HG02981 (cell line): ENCODE data around the gene NFATC1.
"Not testable (repeated sequence)": the region's sequence is repeated elsewhere in the genome, so short reads cannot be mapped to it uniquely, and the experiment has no call there.

Source experiments
- ATAC-seq: cut with Tn5 transposase; IDR thresholded peaks from one replicate; pipeline ENCODE4 v1.9.1; 2021; ENCODE audit warnings: mild to moderate bottlenecking, moderate library complexity; ENCODE audit not compliant: unreplicated experiment

The NFATC1 gene

GRCh38 chr18:79497638-79498081, 101.9 kb downstream of the NFATC1 start:
- ATAC-seq, result peak; percentile 94

GRCh38 chr18:79498662-79499061, 102.9 kb downstream of the NFATC1 start:
- ATAC-seq, result no peak

GRCh38 chr18:79501006-79501405, 105.3 kb downstream of the NFATC1 start:
- no peak for ATAC-seq

DNA sequence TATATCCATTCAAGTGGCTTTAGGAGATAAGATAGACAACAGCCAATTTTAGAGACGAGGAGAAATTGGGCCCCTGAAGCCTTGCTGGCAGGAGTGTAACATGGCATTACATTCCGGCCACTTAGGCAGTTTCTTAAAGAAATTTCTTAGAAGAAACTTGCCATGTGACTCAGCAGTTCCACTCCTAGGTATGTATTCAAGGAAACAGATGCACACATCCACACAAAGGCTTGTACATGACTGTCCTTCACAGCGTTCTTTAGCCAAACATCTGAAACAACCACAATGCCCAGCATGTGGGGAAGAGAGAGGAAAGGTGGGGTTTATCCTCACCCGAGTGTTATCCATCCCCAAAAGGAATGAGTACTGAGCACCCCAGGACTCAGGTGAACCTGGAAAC, 107.1 kb downstream of the NFATC1 start:
- ATAC-seq, result no peak

- ATAC-seq, result no peak
Observed at GRCh38 chr18:79503406-79503805, 107.7 kb downstream of the NFATC1 start.

DNA sequence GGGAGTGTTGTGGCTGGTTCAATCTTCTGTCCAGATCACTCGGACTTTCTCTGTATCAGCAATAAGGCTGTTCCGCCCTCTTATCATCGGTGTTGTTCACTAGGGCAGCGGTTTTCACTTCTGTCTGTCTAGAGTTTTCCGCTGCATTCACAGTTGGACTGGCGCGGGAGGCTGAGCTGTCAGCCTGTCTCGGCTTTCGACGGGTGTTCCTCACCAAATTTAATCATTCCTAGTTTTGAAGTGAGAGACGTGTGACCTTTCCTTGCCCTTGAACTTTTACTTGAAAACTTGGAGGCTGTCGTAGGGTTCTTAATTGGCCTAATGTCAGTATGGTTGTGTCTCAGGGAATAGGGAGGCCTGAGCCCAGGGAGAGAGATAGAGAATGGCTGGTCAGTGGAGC, 108.3 kb downstream of the NFATC1 start:
- ATAC-seq, result no peak

- ATAC-seq, result not testable (repeated sequence)
Observed at GRCh38 chr18:79504495-79504894, 108.8 kb downstream of the NFATC1 start.

DNA sequence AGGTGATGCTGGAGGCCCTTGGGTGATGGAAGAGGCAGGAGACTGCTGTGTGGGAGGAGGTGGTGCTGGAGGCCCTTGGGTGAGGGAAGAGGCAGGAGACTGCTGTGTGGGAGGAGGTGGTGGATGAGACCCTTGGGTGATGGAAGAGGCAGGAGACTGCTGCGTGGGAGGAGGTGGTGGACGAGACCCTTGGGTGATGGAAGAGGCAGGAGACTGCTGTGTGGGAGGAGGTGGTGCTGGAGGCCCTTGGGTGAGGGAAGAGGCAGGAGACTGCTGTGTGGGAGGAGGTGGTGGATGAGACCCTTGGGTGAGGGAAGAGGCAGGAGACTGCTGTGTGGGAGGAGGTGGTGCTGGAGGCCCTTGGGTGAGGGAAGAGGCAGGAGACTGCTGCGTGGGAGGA, 109.7 kb downstream of the NFATC1 start:
- ATAC-seq, result not testable (repeated sequence)

DNA sequence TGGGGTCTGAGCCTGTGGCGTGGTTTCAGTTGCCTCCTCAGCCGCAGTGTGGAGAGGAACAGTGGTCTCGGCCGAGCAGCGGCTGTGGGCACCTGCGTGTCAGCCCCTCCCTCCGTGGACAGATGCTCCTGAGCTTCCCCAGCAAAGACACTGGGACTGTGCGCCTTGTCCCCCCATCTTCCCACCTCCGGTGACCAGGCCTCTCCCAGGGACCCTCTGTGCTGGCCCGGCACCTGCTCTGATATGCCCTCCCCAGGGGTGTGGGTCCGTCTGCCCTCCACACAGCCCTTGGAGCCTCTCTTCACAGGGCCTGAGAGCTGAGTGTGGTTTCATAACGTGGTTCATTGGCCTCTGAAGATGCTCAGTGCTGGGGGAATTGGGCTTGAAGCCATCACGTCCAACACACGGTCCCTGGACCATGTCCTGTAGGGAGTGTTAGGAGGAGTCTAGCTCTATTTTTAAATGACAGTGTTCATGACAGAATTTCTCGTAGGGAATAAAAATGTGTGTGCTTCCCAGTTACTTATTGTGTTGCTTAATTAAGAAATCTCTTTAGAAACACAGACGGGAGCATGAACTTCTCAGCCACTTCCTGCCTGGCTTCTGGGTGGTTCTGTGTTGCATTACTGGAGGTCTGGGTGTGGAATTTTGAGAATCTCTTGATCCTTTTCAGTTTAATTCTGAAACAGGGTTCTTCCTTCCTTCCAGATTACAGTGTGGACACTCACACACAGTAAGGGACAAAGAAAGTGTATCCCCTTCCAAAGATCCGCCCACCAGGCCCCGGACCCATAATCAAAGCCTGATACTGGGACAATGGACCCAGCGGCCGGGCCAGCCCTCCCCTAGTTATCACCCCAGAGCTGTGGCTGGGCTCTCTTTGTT, 110.7 kb downstream of the NFATC1 start:
- ATAC-seq, result peak; percentile 57

- ATAC-seq, result peak; percentile 36
Observed at GRCh38 chr18:79507076-79507545, 111.4 kb downstream of the NFATC1 start.

DNA sequence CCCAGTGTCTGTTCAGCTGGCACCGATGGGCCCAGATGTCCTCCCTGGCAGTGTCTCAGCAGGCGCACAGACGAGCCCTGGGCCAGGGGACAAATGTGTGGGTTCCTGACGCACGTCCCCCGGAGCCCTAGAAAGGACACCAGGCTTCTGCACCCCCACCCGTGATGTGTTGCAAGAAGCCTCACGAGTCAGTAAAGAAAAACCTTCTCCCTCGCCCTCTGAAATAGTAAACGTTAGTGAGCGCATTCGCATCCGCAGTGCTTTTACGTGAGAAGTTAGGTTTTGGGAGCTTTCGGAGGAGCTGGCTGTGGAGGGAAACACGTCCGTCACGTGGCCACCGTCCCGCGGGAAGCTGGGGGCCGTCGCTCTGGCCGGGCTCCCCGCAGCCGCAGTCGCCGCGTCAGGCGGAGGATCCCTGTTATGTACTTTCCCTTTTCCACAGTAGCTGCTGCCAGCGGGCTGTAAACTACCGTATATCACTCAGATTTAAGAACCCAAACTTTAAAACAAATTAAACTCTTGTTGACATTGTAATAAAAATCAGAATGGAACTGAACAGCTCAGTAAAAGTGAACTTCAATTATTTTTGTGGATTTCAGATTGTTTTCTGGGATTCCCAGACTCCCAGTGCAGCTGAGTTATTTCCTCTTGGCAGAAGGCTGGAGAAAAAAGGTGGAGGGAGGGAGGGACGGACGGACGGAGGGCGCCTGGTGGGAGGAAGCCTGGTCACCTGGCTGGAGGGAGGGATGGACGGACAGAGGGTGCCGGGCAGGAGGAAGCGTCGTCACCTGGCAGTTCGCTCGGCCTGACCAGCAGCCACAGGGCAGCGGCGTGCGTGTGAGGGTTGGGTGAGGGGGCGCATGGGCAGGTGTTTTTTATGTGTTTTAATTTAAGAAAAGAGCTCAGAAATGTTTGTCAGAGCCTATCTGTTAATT, 112.1 kb downstream of the NFATC1 start:
- ATAC-seq, result no peak

DNA sequence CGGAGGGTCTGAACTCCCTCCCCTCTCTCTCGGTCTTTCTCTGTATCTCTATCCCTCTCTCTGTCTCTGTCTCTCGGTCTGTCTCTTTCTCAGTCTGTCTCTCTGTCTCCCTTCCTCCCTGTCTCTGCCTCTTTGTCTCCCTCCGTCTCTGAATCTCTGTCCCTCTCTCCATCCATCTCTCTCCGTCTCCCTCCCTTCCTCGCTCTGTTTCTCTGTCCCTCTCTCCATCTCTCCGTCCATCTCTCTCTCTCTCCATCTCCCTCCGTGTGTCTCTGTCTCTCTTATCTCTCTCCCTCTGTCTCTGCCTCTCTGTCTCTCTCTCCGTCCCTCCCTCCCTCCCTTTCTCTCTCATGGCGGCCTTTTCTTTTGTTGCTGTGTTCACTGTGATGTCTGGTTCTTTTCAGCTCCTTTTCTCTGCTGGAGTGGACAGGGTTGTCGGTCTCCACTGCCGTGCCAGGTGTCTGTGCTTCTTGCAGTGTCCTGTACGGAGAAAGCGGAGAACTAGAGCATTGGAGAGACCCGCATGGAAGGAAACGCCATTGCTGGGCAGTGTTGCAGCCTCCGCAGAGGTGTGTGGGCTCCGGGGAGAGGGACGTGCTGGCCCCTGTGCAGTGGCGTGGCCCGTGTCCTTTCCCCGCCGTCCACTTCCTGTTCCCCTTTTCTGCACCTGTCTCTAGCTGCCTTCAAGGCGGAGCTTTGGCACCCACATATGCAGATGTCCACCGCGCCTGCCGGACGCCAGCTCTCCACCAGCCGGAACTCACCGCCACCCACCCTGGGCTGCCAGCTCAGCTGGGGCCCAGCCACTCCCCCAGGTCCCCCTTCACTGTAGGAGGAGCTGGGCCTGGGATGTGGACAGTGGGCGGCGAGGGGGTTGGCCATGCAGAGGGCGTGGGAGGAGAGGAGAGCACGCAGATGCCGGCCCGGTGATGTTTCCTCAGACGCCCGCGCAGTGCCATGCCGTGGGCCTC, 113.1 kb downstream of the NFATC1 start:
- ATAC-seq, result no peak

GRCh38 chr18:79509536-79509930, 113.8 kb downstream of the NFATC1 start:
- no peak for ATAC-seq

DNA sequence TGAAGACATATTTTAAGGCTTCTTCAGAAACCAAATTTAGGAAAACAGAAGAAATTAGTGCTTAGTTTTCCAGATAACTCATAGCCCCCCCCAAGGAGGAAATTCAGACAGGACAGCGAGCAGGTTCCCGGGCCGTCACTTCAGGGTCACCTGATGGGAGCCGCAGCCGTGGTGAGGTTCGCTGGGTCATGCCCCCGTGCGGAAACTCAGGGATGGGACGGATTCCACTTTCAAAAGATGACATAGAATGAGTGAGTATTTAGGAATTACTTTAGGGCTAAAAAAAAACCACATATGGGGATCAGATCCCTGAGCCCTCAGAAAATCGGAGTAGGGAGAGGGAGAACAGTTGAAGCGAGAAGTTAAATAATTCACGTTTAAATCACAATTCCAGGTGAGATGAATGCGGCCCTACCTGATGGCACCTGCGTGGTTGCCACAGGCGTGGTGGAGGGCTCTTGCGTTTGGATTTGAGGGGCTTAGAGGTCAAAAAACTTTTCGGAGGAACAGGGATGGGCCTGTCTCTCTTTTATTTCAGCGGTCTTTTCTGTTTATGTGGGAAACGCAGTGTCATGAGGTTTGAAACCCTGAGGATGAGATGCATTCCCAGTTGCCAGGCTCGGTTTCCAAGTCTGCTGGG, 114.4 kb downstream of the NFATC1 start:
- no peak for ATAC-seq

GRCh38 chr18:79510731-79511241, 115.1 kb downstream of the NFATC1 start:
- no peak for ATAC-seq

GRCh38 chr18:79511271-79511670, 115.5 kb downstream of the NFATC1 start:
- ATAC-seq, result no peak

DNA sequence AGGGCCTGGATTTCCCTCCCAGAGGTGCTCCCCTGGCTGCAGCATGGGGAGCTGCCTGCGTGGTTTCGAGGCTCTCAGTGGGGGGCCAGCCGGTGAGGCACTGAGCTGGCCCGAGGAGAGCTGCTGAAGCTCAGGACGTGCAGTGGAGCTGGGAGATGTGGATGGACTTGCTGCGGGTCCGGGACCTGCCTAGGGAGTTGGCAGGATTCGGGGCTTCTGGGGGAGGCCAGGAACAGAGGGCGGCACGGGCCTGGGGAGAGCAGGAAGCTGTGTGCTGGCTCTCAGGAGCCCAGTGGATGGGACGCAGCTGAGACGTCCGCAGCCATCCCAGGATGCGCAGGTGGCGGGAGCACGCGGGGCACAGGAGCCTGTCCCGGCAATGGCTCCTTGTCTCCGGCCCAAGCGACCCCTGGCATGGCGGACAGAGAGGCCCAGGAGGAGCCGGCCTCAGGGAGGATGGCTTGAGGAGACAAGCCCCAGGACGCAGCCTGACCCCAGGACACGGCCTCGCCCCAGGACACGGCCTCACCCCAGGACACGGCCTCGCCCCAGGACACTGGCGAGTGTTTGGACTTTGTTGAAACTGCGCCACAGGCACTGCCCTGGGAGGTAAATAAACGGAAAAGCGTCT, 116.1 kb downstream of the NFATC1 start:
- ATAC-seq, result no peak

- ATAC-seq, result no peak
Observed at GRCh38 chr18:79512461-79513380, 117.0 kb downstream of the NFATC1 start.
